Motor neuron (in vitro differentiated cells): Measurements from ENCODE around the gene AP1G2. TPM values are rescaled to one million over a fixed set of nuclear protein-coding genes. Genes with fewer than 3 reads are reported as not detected.

Experiments used
- ATAC-seq, 8 experiments: fragments of 200-7000 bp; cut with Tn5 transposase; replicated peaks in 6 of 8; 2 replicates each; pipeline ENCODE4 v1.8.0; 2021; ENCODE audit warnings: mild to moderate bottlenecking in 8 of 8, moderate library complexity in 8 of 8
- H3K27ac ChIP-seq, 2 donors: fragments of 250-450 bp; sonication (Bioruptor Pico); 2 replicates each; pipeline ENCODE4 v1.9.0; 2021; ENCODE audit warnings: antibody characterized with exemption in 2 of 2, mild to moderate bottlenecking in 2 of 2, moderate library complexity in 1 of 2
- H3K4me1 ChIP-seq, 2 donors: fragments of 250-450 bp; sonication (Bioruptor Pico); replicated peaks in 1 of 2; 2 replicates each; pipeline ENCODE4 v1.6.1; 2021; ENCODE audit warnings: antibody characterized with exemption in 2 of 2, mild to moderate bottlenecking in 2 of 2, moderate library complexity in 1 of 2
- H3K4me3 ChIP-seq, 5 donors: fragments of 250-450 bp; sonication (Bioruptor Pico); 2 replicates each; pipeline ENCODE4 v1.9.0; 2021; ENCODE audit warnings: antibody characterized with exemption in 5 of 5, mild to moderate bottlenecking in 5 of 5, moderate library complexity in 4 of 5
- WGBS, 10 experiments: fragments of 450-650 bp; shearing (Covaris generic); methylation state at CpG; one replicate each; pipeline ENCODE4 v1.0.0; 2022; 5-methylcytosine and 5-hydroxymethylcytosine counted together
- in situ Hi-C, 9 experiments: fragments of 400-800 bp; cut with MboI; loops; one replicate each; pipeline ENCODE4 v1.15.0; 2021; ENCODE audit warnings: low sequenced_read_pairs in 9 of 9, low pct_unique_long_range_greater_than_20kb in 2 of 9; ENCODE audit not compliant: unreplicated experiment in 9 of 9
- total RNA-seq, 8 experiments: library from RNA; unstranded; fragments of 300-600 nt; gene quantifications; 2 replicates each; pipeline versions ENCODE4 v1.2.3 to v1.2.4, GENCODE V29; 2022

The AP1G2 gene
- total RNA-seq, 8 experiments from 2014 or later = 7.5 to 125 (median 25.5) TPM

GRCh38 chr14:23548351-23549318, 19.0 kb downstream of the AP1G2 start:
- Histone ChIP-seq H3K27ac (peak overlapping the region; percentile 18 to 39), H3K4me1 (peaks cover 65% of the 10 kb centered on the region in 2 donors), H3K4me3 (peak overlapping the region; percentile 1 to 70 (median 13))
- peak in 7 of 8 experiments; percentile 10 to 44 (median 25) for ATAC-seq
- in situ Hi-C loops = no loop called here
- WGBS, 10 experiments = 21 to 76% (median 33%) methylated on average over 1 to 18 of the region's 18 CpGs

- Histone ChIP-seq H3K4me1 (peaks cover 65% of the 10 kb centered on the region in 2 donors), H3K27ac (no peak overlapping the region), H3K4me3 (peak overlapping the region in 1 of 5 donors; percentile 8)
- in situ Hi-C loops = no loop called here
- no peak for ATAC-seq
- 57 to 100% (median 67%) methylated on average over 1 to 2 of the region's 2 CpGs; no CpG with 5 or more reads in 1 of the 10 experiments for WGBS, 10 experiments
These were observed 19.7 kb downstream of the AP1G2 start for GRCh38 chr14:23547924-23548323.

- Histone ChIP-seq H3K4me3 (no peak overlapping the region), H3K4me1 (peaks cover 61% of the 10 kb centered on the region in 2 donors), H3K27ac (no peak overlapping the region)
- no peak for ATAC-seq
- 37 to 100% (median 71%) methylated on average over 1 to 6 of the region's 10 CpGs; no CpG with 5 or more reads in 3 of the 10 experiments for WGBS, 10 experiments
- in situ Hi-C loops = no loop called here
These were observed 21.0 kb downstream of the AP1G2 start for GRCh38 chr14:23546450-23547035.

DNA sequence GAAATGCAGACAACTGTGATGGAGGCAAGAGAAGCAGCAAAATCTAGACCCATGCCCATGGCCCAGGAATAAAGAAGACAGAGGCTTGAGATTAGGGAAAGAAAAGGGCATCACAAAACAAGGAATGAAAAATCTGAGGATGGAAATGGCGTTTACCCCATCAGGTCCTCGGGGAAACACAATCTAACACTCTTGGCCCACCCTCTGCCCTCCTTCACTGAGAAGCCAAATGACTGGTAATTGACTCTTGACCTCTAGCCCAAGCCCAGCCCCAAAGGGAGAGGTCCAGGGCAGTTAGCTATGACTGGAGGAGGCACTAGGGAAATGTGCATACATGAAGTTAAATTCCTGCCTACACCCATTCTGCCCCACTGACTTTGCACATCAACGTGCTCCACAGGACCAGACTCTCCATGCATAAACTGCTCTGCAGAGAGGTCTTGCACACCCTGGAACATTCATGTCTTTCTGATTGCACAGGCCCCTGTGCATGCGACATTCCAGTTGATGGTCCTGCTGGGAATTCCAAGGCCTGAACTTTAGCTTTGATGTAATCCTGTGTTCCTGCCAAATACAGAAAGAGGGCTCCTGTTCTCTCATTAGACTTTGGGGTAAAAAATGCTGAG, 21.7 kb downstream of the AP1G2 start:
- WGBS, 10 experiments = 0 to 80% (median 4%) methylated on average over 1 to 4 of the region's 4 CpGs; no CpG with 5 or more reads in 5 of the 10 experiments
- Histone ChIP-seq H3K4me1 (peaks cover 61% of the 10 kb centered on the region in 2 donors), H3K4me3 (no peak overlapping the region), H3K27ac (no peak overlapping the region)
- in situ Hi-C loops = no loop called here
- peak in 3 of 8 experiments; percentile 63 to 76 (median 75) for ATAC-seq

DNA sequence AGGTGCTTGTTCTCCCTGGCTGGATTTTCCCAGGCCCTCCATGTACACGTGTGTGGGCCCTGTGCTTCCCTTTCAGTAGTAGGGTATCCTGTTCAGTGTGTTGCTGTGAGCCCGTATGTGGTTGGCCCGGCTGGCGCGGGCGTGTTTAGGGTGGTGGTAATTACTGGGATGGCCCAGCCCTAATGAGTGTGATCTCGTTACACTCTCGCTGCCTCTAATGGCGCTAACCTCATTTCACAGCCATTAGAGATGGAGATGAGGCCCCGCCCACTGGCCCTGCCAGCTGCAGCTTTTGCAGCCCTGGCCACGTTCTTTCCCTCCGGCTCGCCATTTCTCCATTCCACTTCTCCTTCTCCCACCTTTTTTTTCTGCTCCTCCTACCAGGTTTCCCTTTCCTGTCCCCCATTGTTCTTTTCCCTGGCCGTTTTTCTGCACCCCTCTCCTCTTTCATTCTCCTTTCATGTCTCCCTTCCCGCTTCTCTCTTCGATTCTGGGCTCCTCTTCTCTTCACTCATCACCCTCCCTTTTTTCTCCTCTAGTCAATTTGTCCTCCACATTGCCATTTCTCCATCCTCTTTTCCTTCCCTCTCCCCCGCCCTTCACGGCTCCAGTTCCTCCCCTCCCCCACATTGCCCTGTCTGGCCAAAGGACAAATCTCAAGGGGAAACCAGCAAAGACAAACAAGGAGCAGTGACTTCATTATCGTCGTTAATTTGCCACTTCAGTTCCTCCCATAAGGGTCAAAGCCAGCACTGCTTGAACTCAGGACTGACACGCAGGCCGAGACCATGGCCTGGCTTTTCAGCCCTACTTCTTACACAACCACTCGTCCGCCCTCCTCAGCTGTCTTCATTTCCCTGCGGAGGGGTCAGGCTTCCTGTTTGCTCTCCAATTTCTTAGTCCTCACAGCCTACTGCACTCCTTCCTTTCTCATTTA, 22.8 kb downstream of the AP1G2 start:
- in situ Hi-C loops = no loop called here
- 7 to 63% (median 39%) methylated on average over 3 to 13 of the region's 25 CpGs; no CpG with 5 or more reads in 1 of the 10 experiments for WGBS, 10 experiments
- peak; percentile 20 to 75 (median 58) for ATAC-seq
- Histone ChIP-seq H3K4me1 (peaks cover 56 to 58% of the 10 kb centered on the region in 2 donors), H3K27ac (peak overlapping the region; percentile 21 to 67), H3K4me3 (no peak overlapping the region)

DNA sequence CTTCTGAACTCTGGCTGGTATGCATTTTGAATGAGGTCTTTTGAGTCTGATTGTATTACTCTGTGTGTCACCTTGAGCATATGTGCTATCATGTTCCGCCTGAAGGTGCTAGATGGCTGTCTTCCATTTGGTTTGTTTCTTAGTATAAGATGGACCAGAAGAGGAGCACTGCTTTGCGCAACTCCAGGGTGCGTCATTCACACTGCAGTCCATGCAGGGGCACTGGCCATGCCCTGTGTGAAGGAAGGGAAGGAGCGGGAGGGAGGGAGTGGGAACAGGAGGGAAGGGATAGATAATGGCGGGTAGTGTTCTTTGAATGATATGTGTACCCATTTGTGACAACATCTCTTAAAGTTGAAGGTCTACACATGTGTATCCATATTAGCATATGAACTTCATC, 24.2 kb downstream of the AP1G2 start:
- WGBS, 10 experiments = 80 to 100% (median 100%) methylated on average over 1 to 2 of the region's 5 CpGs; no CpG with 5 or more reads in 2 of the 10 experiments
- no peak overlapping the region for H3K4me3 ChIP-seq
- H3K27ac ChIP-seq = no peak overlapping the region
- peaks cover 56% of the 10 kb centered on the region in 2 donors for H3K4me1 ChIP-seq
- ATAC-seq = no peak
- in situ Hi-C loops = no loop called here

DNA sequence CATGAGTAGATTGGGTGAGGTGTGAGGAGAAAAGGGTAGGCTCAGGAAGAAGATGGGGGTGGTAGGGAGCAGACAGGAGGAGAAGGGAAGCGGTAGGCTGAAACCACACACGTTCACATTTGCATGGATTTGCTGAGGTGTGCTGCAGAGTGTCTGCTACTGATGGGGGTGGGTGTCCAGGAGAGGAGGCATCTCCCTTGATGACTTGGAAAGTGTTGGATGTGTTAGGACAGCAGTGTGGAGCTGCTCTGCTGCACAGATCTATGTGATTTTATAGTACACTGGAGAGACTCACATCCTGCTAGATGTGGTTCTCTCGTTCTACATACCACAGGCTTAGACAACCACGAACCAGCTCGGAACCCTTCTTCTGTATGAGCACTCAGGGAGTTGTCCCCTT, 25.3 kb downstream of the AP1G2 start:
- WGBS, 10 experiments = 69 to 100% (median 80%) methylated on average over 1 to 3 of the region's 5 CpGs; no CpG with 5 or more reads in 3 of the 10 experiments
- no peak overlapping the region for H3K27ac ChIP-seq
- H3K4me3 ChIP-seq = no peak overlapping the region
- H3K4me1 ChIP-seq = peaks cover 56% of the 10 kb centered on the region in 2 donors
- no peak for ATAC-seq
- in situ Hi-C loops = no loop called here

DNA sequence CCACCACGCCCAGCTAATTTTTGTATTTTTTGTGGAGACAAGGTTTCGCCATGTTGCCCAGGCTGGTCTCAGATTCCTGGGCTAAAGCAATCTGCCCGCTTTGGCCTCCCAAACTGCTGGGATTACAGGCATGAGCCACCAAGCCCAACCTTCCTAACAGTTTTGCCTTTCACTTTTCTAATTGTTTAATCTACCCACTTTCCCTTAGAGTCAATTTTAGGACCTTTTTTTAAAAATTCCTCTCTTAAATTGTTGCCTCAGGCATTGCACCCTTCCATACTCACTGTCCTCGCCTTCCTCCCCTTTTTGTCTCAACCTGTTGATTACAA, 27.5 kb downstream of the AP1G2 start:
- in situ Hi-C loops = no loop called here
- Histone ChIP-seq H3K27ac (no peak overlapping the region), H3K4me3 (no peak overlapping the region), H3K4me1 (peaks cover 37 to 38% of the 10 kb centered on the region in 2 donors)
- 41 to 100% (median 88%) methylated on average over 1 to 4 of the region's 4 CpGs; no CpG with 5 or more reads in 3 of the 10 experiments for WGBS, 10 experiments
- no peak for ATAC-seq

- peaks cover 31 to 32% of the 10 kb centered on the region in 2 donors for H3K4me1 ChIP-seq
- no peak overlapping the region for H3K4me3 ChIP-seq
- 0 to 45% (median 27%) methylated on average over 2 to 6 of the region's 10 CpGs for WGBS, 10 experiments
- ATAC-seq = peak in 7 of 8 experiments; percentile 9 to 48 (median 38)
- H3K27ac ChIP-seq = peak overlapping the region; percentile 64 to 90
- in situ Hi-C loops = no loop called here
These were observed 28.1 kb downstream of the AP1G2 start for GRCh38 chr14:23539248-23540140.

DNA sequence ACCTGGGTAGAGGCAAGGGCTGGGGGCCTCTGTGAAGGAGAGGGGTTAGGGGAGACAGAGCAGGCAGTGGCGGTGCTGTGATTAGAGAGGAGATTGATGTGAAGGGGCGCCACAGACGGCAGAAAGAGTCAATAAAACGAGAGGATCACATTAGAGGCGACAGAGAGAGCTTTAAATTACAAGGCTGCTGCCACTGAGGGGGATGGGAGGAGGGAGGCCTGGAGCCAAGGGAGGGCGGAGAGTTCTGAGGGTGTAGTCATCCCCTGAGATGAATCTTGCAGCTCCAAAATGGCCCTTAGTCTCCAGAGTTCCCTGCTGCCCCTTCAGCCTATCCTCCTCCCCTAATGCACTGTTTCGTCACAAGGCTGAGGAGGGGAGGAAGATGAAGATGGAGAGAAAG, 28.8 kb downstream of the AP1G2 start:
- peak; percentile 44 to 93 (median 90) for ATAC-seq
- in situ Hi-C loops = no loop called here
- no peak overlapping the region for H3K4me3 ChIP-seq
- WGBS, 10 experiments = 0 to 60% (median 16%) methylated on average over 1 to 5 of the region's 7 CpGs; no CpG with 5 or more reads in 7 of the 10 experiments
- peak overlapping the region; percentile 86 to 90 for H3K27ac ChIP-seq
- H3K4me1 ChIP-seq = peaks cover 29% of the 10 kb centered on the region in 2 donors

GRCh38 chr14:23538050-23538718, 29.4 kb downstream of the AP1G2 start:
- Histone ChIP-seq H3K27ac (peak overlapping the region; percentile 86 to 90), H3K4me3 (peak overlapping the region in 1 of 5 donors; percentile 5), H3K4me1 (peaks cover 29% of the 10 kb centered on the region in 2 donors)
- in situ Hi-C loops = no loop called here
- 0 to 40% (median 28%) methylated on average over 1 to 4 of the region's 10 CpGs; no CpG with 5 or more reads in 3 of the 10 experiments for WGBS, 10 experiments
- peak in 6 of 8 experiments; percentile 8 to 34 (median 12) for ATAC-seq
